Fibroblast of lung (primary cell): ENCODE measurements around the gene GSPT1. TPM values are rescaled to one million over a fixed set of nuclear protein-coding genes. Genes with fewer than 3 reads are reported as not detected.
"Not testable (repeated sequence)": the region's sequence is repeated elsewhere in the genome, so short reads cannot be mapped to it uniquely, and the experiment has no call there.

Source experiments
- DNase-seq, 2 donors: peaks; one replicate each; pipeline versions ENCODE4 v3.0.0 to v3.0.0-alpha.2; 2010; ENCODE audit warnings: low read depth in 2 of 2
- H2AFZ ChIP-seq: 2 replicates; pipeline ENCODE4 v1.5.1; 2012; ENCODE audit warnings: low read length, control low read depth, inconsistent platforms
- H3K27ac ChIP-seq: 2 replicates; pipeline ENCODE4 v1.5.1; 2011; ENCODE audit warnings: low read length, control low read depth; ENCODE audit not compliant: insufficient read depth
- H3K27me3 ChIP-seq: 2 replicates; pipeline ENCODE4 v1.5.1; 2011; ENCODE audit warnings: mild to moderate bottlenecking, low read length; ENCODE audit not compliant: control insufficient read depth, insufficient read depth
- H3K36me3 ChIP-seq: 2 replicates; pipeline ENCODE4 v1.5.1; 2011; ENCODE audit warnings: low read length; ENCODE audit not compliant: control insufficient read depth, insufficient read depth
- H3K4me1 ChIP-seq: 2 replicates; pipeline ENCODE4 v1.5.1; 2011; ENCODE audit warnings: low read length; ENCODE audit not compliant: control insufficient read depth, insufficient read depth; ENCODE audit errors: extremely low read depth
- H3K4me2 ChIP-seq: 2 replicates; pipeline ENCODE4 v1.5.1; 2011; ENCODE audit warnings: low read length, control low read depth; ENCODE audit not compliant: insufficient read depth; ENCODE audit errors: extremely low read depth
- H3K4me3 ChIP-seq, 4 experiments: fragments of 200-600 bp in 1 of 4; sonication (generic) in 1 of 4; replicated peaks in 1 of 4; 2 replicates each; pipeline ENCODE4 v1.5.1; 2011 to 2016; ENCODE audit warnings: low read length in 4 of 4, low read depth in 3 of 4, mild to moderate bottlenecking in 3 of 4, control low read depth in 2 of 4, inconsistent platforms in 1 of 4, mixed read lengths in 1 of 4; ENCODE audit not compliant: insufficient read depth in 1 of 4; ENCODE audit errors: control extremely low read depth in 1 of 4
- H3K79me2 ChIP-seq: 2 replicates; pipeline ENCODE4 v1.5.1; 2012; ENCODE audit warnings: mild to moderate bottlenecking, low read length, inconsistent platforms; ENCODE audit not compliant: control insufficient read depth, insufficient read depth
- H3K9ac ChIP-seq: 2 replicates; pipeline ENCODE4 v1.5.1; 2011; ENCODE audit warnings: mild to moderate bottlenecking, low read length, control low read depth; ENCODE audit not compliant: insufficient read depth
- H3K9me3 ChIP-seq: 2 replicates; pipeline ENCODE4 v1.5.1; 2012; ENCODE audit warnings: low read depth, low read length; ENCODE audit not compliant: control insufficient read depth, insufficient read depth
- H4K20me1 ChIP-seq: 2 replicates; pipeline ENCODE4 v1.5.1; 2011; ENCODE audit warnings: low read length; ENCODE audit not compliant: control insufficient read depth, insufficient read depth; ENCODE audit errors: extremely low read depth
- CTCF ChIP-seq, 2 donors: IDR thresholded peaks in 1 of 2; conservative IDR thresholded peaks in 1 of 2; 1 replicate in 1 of 2; 2 replicates in 1 of 2; pipeline ENCODE4 v1.5.1; 2011 to 2012; ENCODE audit warnings: low read length in 2 of 2, control low read depth in 1 of 2, inconsistent platforms in 1 of 2, low read depth in 1 of 2, mild to moderate bottlenecking in 1 of 2
- EZH2 ChIP-seq: IDR thresholded peaks from 2 replicates; pipeline ENCODE4 v1.5.1; 2012; ENCODE audit warnings: low read length, control low read depth, mild to moderate bottlenecking; ENCODE audit errors: missing control alignments
- polyA plus RNA-seq, 2 donors: library from polyadenylated mRNA; depleted of rRNA in 1 of 2; stranded (reverse) in 1 of 2; unstranded in 1 of 2; fragments of >200 nt; gene quantifications; 2 replicates each; pipeline ENCODE4 v1.2.1, GENCODE V29; 2011 to 2012; ENCODE audit warnings: missing spikeins in 1 of 2
- total RNA-seq: library from RNA; depleted of rRNA; stranded (reverse); fragments of >200 nt; gene quantifications from 2 replicates; pipeline ENCODE4 v1.2.1, GENCODE V29; 2014

Gene GSPT1
- total and polyA plus RNA-seq, 2 donors (not counting 1 experiment from before 2014, with no cell fraction given) = 57.3 to 116 TPM

DNA sequence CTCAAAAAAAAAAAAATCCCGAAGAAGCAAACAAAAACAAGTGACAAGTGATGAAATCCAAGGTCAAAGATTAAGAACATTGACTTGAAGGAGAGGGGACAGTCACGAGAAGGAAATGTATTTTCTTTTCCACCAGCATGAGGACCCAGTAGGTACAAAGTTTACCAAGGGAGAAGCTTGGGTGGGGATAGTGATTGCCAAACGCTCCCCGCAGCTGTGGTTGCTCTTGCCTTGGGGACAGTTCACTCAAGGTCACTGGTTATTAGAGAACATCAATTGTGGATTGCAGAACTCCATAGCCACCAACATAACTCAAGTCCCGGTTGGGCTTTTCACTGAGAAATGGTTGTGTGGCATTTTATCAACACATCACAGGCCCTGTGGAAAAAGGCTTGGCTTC, 91.4 kb downstream of the GSPT1 start:
- Histone ChIP-seq H3K4me2 (no peak overlapping the region), H2AFZ (no peak overlapping the region), H3K79me2 (no peaks in the 10 kb centered on the region), H3K9me3 (no peaks in the 10 kb centered on the region), H3K4me3 (no peak overlapping the region), H3K27me3 (no peaks in the 10 kb centered on the region), H3K27ac (no peak overlapping the region), H3K4me1 (no peaks in the 10 kb centered on the region), H3K9ac (no peak overlapping the region), H3K36me3 (no peaks in the 10 kb centered on the region), H4K20me1 (no peaks in the 10 kb centered on the region)
- no peak for TF ChIP-seq EZH2
- TF ChIP-seq CTCF (conservative IDR thresholded peaks at IDR 0.05 in 1 of 2, IDR thresholded peaks at IDR 0.05 in 1 of 2; ENCODE audit: low read depth in 1 of 2, low read length in 2 of 2) = no peak
- no peak for DNase-seq

DNA sequence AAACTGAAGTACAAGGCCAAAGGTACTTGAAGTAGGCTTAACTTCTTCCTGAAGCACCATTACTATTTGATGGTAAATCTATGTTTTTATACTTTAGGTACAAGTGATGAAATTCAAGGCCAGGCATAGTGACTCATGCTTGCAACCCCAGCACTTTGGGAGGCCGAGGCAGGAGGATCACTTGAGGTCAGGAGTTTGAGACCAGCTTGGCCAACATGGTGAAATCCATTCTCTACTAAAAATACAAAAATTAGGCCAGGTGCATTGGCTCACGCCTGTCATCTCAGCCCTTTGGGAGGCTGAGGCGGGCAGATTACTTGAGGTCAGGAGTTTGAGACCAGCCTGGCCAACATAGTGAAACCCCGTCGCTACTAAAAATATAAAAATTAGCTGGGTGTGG, 92.1 kb downstream of the GSPT1 start:
- not testable (repeated sequence) for DNase-seq, H3K4me2 ChIP-seq

GRCh38 chr16:11819798-11820197, 96.0 kb downstream of the GSPT1 start:
- Histone ChIP-seq H4K20me1 (no peaks in the 10 kb centered on the region), H3K27ac (no peak overlapping the region), H3K27me3 (no peaks in the 10 kb centered on the region), H3K4me3 (no peak overlapping the region), H3K79me2 (no peaks in the 10 kb centered on the region), H3K9me3 (no peaks in the 10 kb centered on the region), H3K4me2 (no peak overlapping the region), H2AFZ (no peak overlapping the region), H3K4me1 (no peaks in the 10 kb centered on the region), H3K36me3 (no peaks in the 10 kb centered on the region), H3K9ac (no peak overlapping the region)
- TF ChIP-seq CTCF (conservative IDR thresholded peaks at IDR 0.05 in 1 of 2, IDR thresholded peaks at IDR 0.05 in 1 of 2; ENCODE audit: low read depth in 1 of 2, low read length in 2 of 2) = no peak
- TF ChIP-seq EZH2 = no peak
- no peak for DNase-seq

More for the DNA sequence above, 92.1 kb downstream of the GSPT1 start:
- not testable (repeated sequence) for H3K4me3 ChIP-seq, H3K27me3 ChIP-seq, H3K4me1 ChIP-seq, H4K20me1 ChIP-seq, H2AFZ ChIP-seq, H3K27ac ChIP-seq, H3K9me3 ChIP-seq, H3K79me2 ChIP-seq, H3K9ac ChIP-seq, H3K36me3 ChIP-seq

GRCh38 chr16:11818970-11819369, 96.8 kb downstream of the GSPT1 start:
- H3K9ac ChIP-seq, H3K27ac ChIP-seq, H3K79me2 ChIP-seq, H3K36me3 ChIP-seq, DNase-seq, H3K4me1 ChIP-seq, H3K9me3 ChIP-seq, H4K20me1 ChIP-seq, H2AFZ ChIP-seq, H3K27me3 ChIP-seq, H3K4me3 ChIP-seq, H3K4me2 ChIP-seq: not testable (repeated sequence)

Other genes with a start within 250 kb of the GSPT1 start
- 19.3 and 24.9 TPM in 2 replicates for gene SNN, start 247.5 kb downstream of the GSPT1 start, total RNA-seq
- 17.5 and 19.8 TPM in 2 replicates for gene SNN, start 247.5 kb downstream of the GSPT1 start, polyA plus RNA-seq
- gene TXNDC11, start 173.1 kb downstream of the GSPT1 start, total RNA-seq = 16.9 and 26.8 TPM in 2 replicates
- gene TXNDC11, start 173.1 kb downstream of the GSPT1 start, polyA plus RNA-seq = 43.8 and 46.2 TPM in 2 replicates
- 37.5 and 52.8 TPM in 2 replicates for gene ZC3H7A, start 118.7 kb downstream of the GSPT1 start, total RNA-seq
- gene ZC3H7A, start 118.7 kb downstream of the GSPT1 start, polyA plus RNA-seq = 48.9 and 60.4 TPM in 2 replicates
- 40.5 and 56.2 TPM in 2 replicates for gene RSL1D1, start 64.4 kb downstream of the GSPT1 start, total RNA-seq
- gene RSL1D1, start 64.4 kb downstream of the GSPT1 start, polyA plus RNA-seq = 153 and 158 TPM in 2 replicates
- 3.3 and 4.6 TPM in 2 replicates for gene NPIPB2, start 26.1 kb upstream of the GSPT1 start, total RNA-seq
- 1.2 and 4.2 TPM in 2 replicates for gene NPIPB2, start 26.1 kb upstream of the GSPT1 start, polyA plus RNA-seq
- not detected in 2 replicates for gene TNFRSF17, start 49.3 kb upstream of the GSPT1 start, total RNA-seq
- gene TNFRSF17, start 49.3 kb upstream of the GSPT1 start, polyA plus RNA-seq = not detected in 2 replicates
- gene SNX29, start 60.8 kb upstream of the GSPT1 start, total RNA-seq = 10.0 and 18.2 TPM in 2 replicates
- 11.6 and 11.7 TPM in 2 replicates for gene SNX29, start 60.8 kb upstream of the GSPT1 start, polyA plus RNA-seq